ENCODE measurements around the gene POGLUT2.

The POGLUT2 gene

DNA sequence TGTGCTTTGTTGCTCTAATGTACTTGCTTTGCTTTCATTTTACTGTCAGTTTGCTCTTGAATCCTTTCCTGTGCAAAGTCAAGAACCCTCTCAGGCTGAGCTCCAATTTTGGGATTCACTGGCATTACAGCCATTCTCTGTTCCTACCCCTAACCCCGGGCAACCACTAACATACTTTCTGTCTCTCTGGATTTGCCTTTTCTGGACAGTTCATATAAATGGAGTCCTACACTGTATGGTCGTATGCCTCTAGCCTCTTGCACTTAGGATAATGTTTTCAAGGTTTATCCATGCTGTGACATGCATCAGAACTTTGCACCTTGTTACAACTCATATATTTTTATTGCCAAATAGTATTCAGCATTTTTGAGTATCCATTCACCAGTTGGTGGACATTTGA, 22.5 kb downstream of the POGLUT2 start:
- no peak for TF ChIP-seq SNAI2 (CRISPR knock-in tag; IDR thresholded peaks at IDR 0.05)
- TF ChIP-seq CSDC2 (CRISPR knock-in tag; IDR thresholded peaks at IDR 0.05) = no peak
- TF ChIP-seq RARB (CRISPR knock-in tag; IDR thresholded peaks at IDR 0.05) = no peak
- no peak for TF ChIP-seq ZFP30 (CRISPR knock-in tag; IDR thresholded peaks at IDR 0.05)
- TF ChIP-seq, protein P1, sequence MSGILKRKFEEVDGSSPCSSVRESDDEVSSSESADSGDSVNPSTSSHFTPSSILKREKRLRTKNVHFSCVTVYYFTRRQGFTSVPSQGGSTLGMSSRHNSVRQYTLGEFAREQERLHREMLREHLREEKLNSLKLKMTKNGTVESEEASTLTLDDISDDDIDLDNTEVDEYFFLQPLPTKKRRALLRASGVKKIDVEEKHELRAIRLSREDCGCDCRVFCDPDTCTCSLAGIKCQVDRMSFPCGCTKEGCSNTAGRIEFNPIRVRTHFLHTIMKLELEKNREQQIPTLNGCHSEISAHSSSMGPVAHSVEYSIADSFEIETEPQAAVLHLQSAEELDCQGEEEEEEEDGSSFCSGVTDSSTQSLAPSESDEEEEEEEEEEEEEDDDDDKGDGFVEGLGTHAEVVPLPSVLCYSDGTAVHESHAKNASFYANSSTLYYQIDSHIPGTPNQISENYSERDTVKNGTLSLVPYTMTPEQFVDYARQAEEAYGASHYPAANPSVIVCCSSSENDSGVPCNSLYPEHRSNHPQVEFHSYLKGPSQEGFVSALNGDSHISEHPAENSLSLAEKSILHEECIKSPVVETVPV (CRISPR knock-in tag; IDR thresholded peaks at IDR 0.05) = no peak
- TF ChIP-seq TOX (CRISPR knock-in tag; IDR thresholded peaks at IDR 0.05; ENCODE audit: borderline replicate concordance) = no peak
- no peak for TF ChIP-seq OSR1 (CRISPR knock-in tag; IDR thresholded peaks at IDR 0.05)
- TF ChIP-seq ZNF70 (CRISPR knock-in tag; IDR thresholded peaks at IDR 0.05) = no peak
- TF ChIP-seq ZNF565 (CRISPR knock-in tag; conservative IDR thresholded peaks at IDR 0.05; ENCODE audit: low read depth) = no peak
- TF ChIP-seq, protein P2, sequence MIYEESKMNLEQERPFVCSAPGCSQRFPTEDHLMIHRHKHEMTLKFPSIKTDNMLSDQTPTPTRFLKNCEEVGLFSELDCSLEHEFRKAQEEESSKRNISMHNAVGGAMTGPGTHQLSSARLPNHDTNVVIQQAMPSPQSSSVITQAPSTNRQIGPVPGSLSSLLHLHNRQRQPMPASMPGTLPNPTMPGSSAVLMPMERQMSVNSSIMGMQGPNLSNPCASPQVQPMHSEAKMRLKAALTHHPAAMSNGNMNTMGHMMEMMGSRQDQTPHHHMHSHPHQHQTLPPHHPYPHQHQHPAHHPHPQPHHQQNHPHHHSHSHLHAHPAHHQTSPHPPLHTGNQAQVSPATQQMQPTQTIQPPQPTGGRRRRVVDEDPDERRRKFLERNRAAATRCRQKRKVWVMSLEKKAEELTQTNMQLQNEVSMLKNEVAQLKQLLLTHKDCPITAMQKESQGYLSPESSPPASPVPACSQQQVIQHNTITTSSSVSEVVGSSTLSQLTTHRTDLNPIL (CRISPR knock-in tag; IDR thresholded peaks at IDR 0.05; ENCODE audit: low read depth) = no peak
- TF ChIP-seq ZC3H10 (CRISPR knock-in tag; IDR thresholded peaks at IDR 0.05) = no peak
- TF ChIP-seq ESRRG (CRISPR knock-in tag; IDR thresholded peaks at IDR 0.05) = no peak
- TF ChIP-seq, protein P3, sequence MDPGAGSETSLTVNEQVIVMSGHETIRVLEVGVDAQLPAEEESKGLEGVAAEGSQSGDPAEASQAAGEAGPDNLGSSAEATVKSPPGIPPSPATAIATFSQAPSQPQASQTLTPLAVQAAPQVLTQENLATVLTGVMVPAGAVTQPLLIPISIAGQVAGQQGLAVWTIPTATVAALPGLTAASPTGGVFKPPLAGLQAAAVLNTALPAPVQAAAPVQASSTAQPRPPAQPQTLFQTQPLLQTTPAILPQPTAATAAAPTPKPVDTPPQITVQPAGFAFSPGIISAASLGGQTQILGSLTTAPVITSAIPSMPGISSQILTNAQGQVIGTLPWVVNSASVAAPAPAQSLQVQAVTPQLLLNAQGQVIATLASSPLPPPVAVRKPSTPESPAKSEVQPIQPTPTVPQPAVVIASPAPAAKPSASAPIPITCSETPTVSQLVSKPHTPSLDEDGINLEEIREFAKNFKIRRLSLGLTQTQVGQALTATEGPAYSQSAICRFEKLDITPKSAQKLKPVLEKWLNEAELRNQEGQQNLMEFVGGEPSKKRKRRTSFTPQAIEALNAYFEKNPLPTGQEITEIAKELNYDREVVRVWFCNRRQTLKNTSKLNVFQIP (CRISPR knock-in tag; IDR thresholded peaks at IDR 0.05; ENCODE audit: borderline replicate concordance, low read depth) = no peak
- no peak for TF ChIP-seq ZFP3 (CRISPR knock-in tag; IDR thresholded peaks at IDR 0.05)
- no peak for ATAC-seq

DNA sequence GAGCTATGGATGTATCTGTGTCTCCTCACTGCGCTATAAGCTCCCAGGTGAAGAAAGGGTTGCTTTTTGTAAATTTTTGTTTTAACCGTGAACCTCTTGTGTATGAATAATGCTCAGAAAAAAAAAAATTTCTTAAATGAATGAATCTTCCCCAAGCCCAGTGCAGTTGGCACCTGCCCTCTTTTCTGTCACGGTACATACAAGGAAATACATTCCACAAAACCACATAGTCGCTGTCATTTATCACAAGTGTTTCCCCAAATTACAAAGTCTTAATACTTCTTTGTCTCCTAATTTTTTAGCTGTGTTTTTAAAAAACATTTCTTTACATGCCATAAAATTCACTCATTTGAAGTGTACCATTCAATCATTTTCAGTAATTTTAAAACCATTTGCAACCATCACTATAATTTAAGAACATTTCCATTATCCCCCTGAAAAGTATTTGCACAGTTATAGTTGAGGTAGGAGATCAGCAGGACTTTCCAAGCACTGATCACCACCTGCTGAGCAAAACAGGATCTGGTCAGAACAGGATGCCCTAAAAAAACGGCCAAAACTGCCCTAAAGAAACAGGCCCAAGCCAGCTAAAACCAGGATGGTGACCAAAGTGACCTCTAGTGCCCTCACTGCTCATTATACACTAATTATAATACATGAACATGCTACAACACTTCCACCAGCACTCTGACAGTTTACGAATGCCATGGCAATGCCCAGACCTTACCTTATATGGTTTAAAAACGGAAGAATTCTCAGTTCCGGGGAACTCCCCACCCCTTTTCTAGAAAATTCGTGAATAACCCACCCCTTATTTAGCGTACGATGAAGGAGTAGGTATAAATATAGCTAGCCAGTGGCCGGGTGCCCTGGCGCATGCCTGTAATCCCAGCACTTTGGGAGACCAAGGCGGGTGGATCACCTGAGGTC, 23.9 kb downstream of the POGLUT2 start:
- TF ChIP-seq TOX (CRISPR knock-in tag; IDR thresholded peaks at IDR 0.05; ENCODE audit: borderline replicate concordance) (no peak), RARB (CRISPR knock-in tag; IDR thresholded peaks at IDR 0.05) (no peak), TCF4 (CRISPR knock-in tag; IDR thresholded peaks at IDR 0.05; ENCODE audit: borderline replicate concordance) (no peak), ZFP3 (CRISPR knock-in tag; IDR thresholded peaks at IDR 0.05) (no peak), ZC3H10 (CRISPR knock-in tag; IDR thresholded peaks at IDR 0.05) (no peak), OSR1 (CRISPR knock-in tag; IDR thresholded peaks at IDR 0.05) (no peak), SNAI2 (CRISPR knock-in tag; IDR thresholded peaks at IDR 0.05) (no peak), ZFP30 (CRISPR knock-in tag; IDR thresholded peaks at IDR 0.05) (no peak), ZNF70 (CRISPR knock-in tag; IDR thresholded peaks at IDR 0.05) (no peak), BACH2 (CRISPR knock-in tag; IDR thresholded peaks at IDR 0.05; ENCODE audit: borderline replicate concordance) (no peak)
- TF ChIP-seq, protein P4, sequence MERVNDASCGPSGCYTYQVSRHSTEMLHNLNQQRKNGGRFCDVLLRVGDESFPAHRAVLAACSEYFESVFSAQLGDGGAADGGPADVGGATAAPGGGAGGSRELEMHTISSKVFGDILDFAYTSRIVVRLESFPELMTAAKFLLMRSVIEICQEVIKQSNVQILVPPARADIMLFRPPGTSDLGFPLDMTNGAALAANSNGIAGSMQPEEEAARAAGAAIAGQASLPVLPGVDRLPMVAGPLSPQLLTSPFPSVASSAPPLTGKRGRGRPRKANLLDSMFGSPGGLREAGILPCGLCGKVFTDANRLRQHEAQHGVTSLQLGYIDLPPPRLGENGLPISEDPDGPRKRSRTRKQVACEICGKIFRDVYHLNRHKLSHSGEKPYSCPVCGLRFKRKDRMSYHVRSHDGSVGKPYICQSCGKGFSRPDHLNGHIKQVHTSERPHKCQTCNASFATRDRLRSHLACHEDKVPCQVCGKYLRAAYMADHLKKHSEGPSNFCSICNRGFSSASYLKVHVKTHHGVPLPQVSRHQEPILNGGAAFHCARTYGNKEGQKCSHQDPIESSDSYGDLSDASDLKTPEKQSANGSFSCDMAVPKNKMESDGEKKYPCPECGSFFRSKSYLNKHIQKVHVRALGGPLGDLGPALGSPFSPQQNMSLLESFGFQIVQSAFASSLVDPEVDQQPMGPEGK (CRISPR knock-in tag; IDR thresholded peaks at IDR 0.05; ENCODE audit: borderline replicate concordance) = no peak
- TF ChIP-seq, protein P5, sequence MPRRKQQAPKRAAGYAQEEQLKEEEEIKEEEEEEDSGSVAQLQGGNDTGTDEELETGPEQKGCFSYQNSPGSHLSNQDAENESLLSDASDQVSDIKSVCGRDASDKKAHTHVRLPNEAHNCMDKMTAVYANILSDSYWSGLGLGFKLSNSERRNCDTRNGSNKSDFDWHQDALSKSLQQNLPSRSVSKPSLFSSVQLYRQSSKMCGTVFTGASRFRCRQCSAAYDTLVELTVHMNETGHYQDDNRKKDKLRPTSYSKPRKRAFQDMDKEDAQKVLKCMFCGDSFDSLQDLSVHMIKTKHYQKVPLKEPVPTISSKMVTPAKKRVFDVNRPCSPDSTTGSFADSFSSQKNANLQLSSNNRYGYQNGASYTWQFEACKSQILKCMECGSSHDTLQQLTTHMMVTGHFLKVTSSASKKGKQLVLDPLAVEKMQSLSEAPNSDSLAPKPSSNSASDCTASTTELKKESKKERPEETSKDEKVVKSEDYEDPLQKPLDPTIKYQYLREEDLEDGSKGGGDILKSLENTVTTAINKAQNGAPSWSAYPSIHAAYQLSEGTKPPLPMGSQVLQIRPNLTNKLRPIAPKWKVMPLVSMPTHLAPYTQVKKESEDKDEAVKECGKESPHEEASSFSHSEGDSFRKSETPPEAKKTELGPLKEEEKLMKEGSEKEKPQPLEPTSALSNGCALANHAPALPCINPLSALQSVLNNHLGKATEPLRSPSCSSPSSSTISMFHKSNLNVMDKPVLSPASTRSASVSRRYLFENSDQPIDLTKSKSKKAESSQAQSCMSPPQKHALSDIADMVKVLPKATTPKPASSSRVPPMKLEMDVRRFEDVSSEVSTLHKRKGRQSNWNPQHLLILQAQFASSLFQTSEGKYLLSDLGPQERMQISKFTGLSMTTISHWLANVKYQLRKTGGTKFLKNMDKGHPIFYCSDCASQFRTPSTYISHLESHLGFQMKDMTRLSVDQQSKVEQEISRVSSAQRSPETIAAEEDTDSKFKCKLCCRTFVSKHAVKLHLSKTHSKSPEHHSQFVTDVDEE (CRISPR knock-in tag; IDR thresholded peaks at IDR 0.05) = no peak
- ATAC-seq = no peak

DNA sequence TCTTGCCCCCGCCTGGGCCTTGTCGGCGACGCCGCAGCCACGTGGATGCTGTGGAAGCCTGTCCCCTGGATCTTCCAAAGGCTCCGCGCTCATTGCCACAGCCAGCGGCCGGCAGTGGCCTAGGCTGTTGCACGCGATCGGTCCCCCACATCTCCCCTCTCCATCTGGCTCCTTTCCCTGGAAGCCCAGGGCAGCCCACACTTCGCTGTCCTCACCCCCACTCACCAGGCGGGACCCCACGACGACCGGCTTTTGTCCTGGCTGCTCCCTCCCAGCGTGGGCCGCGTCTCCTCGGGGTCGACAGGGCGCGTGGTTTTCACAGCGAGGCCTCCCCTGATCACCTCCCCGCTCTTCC, 24.6 kb downstream of the POGLUT2 start:
- ATAC-seq = no peak
- no peak for TF ChIP-seq PPARA (CRISPR knock-in tag; IDR thresholded peaks at IDR 0.05; ENCODE audit: borderline replicate concordance)
- TF ChIP-seq, protein P3 (CRISPR knock-in tag; IDR thresholded peaks at IDR 0.05; ENCODE audit: borderline replicate concordance, low read depth) = no peak
- TF ChIP-seq RARB (CRISPR knock-in tag; IDR thresholded peaks at IDR 0.05) = no peak
- TF ChIP-seq, protein P4 (CRISPR knock-in tag; IDR thresholded peaks at IDR 0.05; ENCODE audit: borderline replicate concordance) = no peak
- TF ChIP-seq TCF4 (CRISPR knock-in tag; IDR thresholded peaks at IDR 0.05; ENCODE audit: borderline replicate concordance) = no peak
- no peak for TF ChIP-seq ESRRG (CRISPR knock-in tag; IDR thresholded peaks at IDR 0.05)
- TF ChIP-seq ISL1 (CRISPR knock-in tag; IDR thresholded peaks at IDR 0.05) = no peak
- no peak for TF ChIP-seq CSDC2 (CRISPR knock-in tag; IDR thresholded peaks at IDR 0.05)
- TF ChIP-seq, protein P1 (CRISPR knock-in tag; IDR thresholded peaks at IDR 0.05) = no peak
- no peak for TF ChIP-seq TOX (CRISPR knock-in tag; IDR thresholded peaks at IDR 0.05; ENCODE audit: borderline replicate concordance)
- TF ChIP-seq SNAI2 (CRISPR knock-in tag; IDR thresholded peaks at IDR 0.05) = no peak
- no peak for TF ChIP-seq ZNF565 (CRISPR knock-in tag; conservative IDR thresholded peaks at IDR 0.05; ENCODE audit: low read depth)
- no peak for TF ChIP-seq OSR1 (CRISPR knock-in tag; IDR thresholded peaks at IDR 0.05)
